Neural progenitor cell (in vitro differentiated cells): ENCODE data around the gene DCTN5.

Experiments
- EZH2 ChIP-seq: fragments of 200-600 bp; sonication (generic); IDR thresholded peaks from 2 replicates; pipeline ENCODE4 v1.6.1; 2017; ENCODE audit warnings: antibody characterized with exemption, mild to moderate bottlenecking, moderate library complexity
- EZH2phosphoT487 ChIP-seq: fragments of 200-600 bp; sonication (generic); IDR thresholded peaks from 2 replicates; pipeline ENCODE4 v1.6.1; 2017; ENCODE audit warnings: antibody characterized with exemption
- TF ChIP-seq, protein P1 (sequence below): fragments of 200-600 bp; sonication (generic); IDR thresholded peaks from 2 replicates; pipeline ENCODE4 v1.5.1; 2017; ENCODE audit warnings: antibody characterized with exemption, mild to moderate bottlenecking

DNA sequence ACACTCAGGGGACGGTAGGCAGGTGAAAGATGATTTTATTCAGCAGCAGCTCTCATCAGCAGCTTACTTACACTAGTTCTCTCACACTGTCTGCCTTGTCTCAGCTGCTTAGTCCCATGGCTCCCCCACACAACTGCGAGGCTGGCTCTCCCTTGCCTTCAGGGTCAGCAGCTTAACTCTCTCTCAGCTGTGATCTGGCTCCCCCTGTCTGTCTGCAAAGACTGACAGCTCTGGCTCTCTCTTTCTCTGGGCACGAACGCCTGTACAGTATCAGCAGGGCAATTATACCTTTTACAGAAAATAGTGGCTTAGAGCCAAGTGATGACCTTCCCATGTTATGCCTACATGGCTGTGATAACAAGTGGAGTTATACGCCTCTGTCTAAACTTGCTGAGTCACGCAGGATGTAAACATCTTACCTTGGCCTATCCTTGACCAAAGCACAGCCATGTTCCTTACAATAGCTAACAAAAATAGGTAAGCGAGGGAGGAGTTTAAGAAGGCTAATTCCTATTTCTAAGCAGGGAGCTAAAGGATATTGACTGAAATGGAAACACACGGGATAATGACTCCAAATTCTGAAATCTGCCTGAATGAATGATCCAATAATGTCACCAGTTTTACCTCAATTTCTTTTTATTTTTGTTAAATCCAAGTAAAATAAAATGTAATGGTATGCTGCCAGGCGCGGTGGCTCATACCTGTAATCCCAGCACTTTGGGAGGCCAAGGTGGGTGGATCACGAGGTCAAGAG lies 44.1 kb upstream of the DCTN5 start:
- no peak for TF ChIP-seq EZH2
- TF ChIP-seq, protein P1, sequence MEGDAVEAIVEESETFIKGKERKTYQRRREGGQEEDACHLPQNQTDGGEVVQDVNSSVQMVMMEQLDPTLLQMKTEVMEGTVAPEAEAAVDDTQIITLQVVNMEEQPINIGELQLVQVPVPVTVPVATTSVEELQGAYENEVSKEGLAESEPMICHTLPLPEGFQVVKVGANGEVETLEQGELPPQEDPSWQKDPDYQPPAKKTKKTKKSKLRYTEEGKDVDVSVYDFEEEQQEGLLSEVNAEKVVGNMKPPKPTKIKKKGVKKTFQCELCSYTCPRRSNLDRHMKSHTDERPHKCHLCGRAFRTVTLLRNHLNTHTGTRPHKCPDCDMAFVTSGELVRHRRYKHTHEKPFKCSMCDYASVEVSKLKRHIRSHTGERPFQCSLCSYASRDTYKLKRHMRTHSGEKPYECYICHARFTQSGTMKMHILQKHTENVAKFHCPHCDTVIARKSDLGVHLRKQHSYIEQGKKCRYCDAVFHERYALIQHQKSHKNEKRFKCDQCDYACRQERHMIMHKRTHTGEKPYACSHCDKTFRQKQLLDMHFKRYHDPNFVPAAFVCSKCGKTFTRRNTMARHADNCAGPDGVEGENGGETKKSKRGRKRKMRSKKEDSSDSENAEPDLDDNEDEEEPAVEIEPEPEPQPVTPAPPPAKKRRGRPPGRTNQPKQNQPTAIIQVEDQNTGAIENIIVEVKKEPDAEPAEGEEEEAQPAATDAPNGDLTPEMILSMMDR: peak; percentile 53
- no peak for TF ChIP-seq EZH2phosphoT487
